GM12892 (cell line): ENCODE results near the gene STARD10.

Experiments used
- DNase-seq: peaks from one replicate; pipeline ENCODE4 v3.0.0; 2011; ENCODE audit not compliant: insufficient read length
- FAIRE-seq: peaks from 2 replicates; lab custom pipeline; 2011; peaks lifted over from hg19 to GRCh38; lab: Jason Lieb, UNC
- POLR2A ChIP-seq: IDR thresholded peaks from 2 replicates; pipeline ENCODE4 v1.6.1; 2011; ENCODE audit warnings: low read depth, low read length, control low read depth
- POLR2AphosphoS5 ChIP-seq: IDR thresholded peaks from 2 replicates; pipeline ENCODE4 v1.6.1; 2011; ENCODE audit warnings: low read depth, low read length, control low read depth
- TAF1 ChIP-seq: IDR thresholded peaks from 2 replicates; pipeline ENCODE4 v1.6.1; 2011; ENCODE audit warnings: low read depth, mild to moderate bottlenecking, control low read depth, low read length, borderline replicate concordance

STARD10 gene

DNA sequence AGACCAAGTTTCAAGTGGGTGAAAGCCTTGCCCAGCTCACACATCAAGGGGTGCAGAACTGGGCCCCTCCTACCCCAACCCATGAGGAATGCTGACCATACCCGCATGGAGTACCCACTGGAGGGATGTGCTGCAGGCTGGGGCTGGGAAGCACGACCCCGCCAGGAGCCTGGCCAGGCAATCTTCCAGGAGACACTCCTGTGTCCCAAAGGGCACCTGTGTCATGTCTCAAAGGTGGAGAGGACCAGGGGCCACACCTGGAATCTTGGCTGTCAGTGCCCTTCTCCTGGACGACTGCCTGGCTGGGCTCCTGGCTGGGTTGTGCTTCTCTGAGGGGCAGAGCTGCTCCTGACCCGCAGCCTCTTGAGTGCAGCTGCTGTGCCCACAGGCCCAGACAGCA lies 48.3 kb downstream of the STARD10 start:
- FAIRE-seq (no peak), DNase-seq (no peak)
- no peak for TF ChIP-seq TAF1
- no peak for TF ChIP-seq POLR2A
- TF ChIP-seq POLR2AphosphoS5: no peak

- no peak for TF ChIP-seq POLR2A
- no peak for TF ChIP-seq TAF1
- no peak for TF ChIP-seq POLR2AphosphoS5
- FAIRE-seq (no peak), DNase-seq (no peak)
These were observed 49.4 kb downstream of the STARD10 start for GRCh38 chr11:72744474-72744873.

GRCh38 chr11:72743321-72744221 lies 50.3 kb downstream of the STARD10 start:
- DNase-seq (no peak), FAIRE-seq (peak; percentile 97)
- no peak for TF ChIP-seq TAF1
- TF ChIP-seq POLR2A: no peak
- TF ChIP-seq POLR2AphosphoS5: no peak

DNA sequence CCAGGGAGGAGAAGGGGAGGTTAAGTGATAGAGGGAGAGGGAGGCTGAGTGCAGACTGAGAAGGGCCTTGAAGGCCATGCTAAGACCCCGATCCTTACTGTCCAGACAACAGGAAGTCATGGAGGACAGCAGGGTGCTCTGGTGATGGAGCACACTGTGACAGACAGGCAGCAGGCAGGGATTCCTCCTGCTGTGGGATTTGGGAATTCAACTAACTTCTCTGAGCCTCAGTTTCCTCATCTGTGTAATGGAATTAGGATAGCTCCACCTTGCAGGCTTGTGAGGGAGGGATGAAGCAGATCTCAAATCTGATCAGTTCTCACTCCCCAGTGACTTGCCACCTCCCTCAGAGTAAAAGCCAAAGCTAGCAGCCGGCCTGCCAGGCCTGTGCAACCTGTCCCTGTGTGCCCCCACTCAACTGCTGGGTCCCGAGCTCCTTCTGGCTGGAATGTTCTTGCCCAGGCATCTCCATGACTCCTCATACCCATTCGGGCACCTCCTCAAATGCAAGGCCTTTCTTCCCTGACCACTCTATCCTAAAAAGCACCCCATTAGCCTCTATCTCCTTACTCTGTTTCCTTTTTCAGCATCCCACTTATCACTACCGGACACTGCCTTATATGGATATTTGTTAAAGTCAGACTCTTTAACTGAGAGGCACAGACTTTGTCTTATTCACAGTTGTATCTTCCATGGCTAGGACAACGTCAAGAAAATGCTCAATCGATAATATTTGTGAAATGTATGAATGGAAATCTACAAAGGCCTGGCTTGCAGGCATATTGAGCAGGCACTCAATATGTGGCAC lies 51.1 kb downstream of the STARD10 start:
- TF ChIP-seq POLR2AphosphoS5: no peak
- TF ChIP-seq POLR2A: no peak
- TF ChIP-seq TAF1: no peak
- FAIRE-seq (no peak), DNase-seq (no peak)

- DNase-seq: no peak
- no peak for TF ChIP-seq POLR2AphosphoS5
- TF ChIP-seq POLR2A: no peak
- no peak for TF ChIP-seq TAF1
- peak; percentile 89 for FAIRE-seq
These were observed 51.9 kb downstream of the STARD10 start for GRCh38 chr11:72741849-72742512.

GRCh38 chr11:72741429-72741833 lies 52.4 kb downstream of the STARD10 start:
- no peak for DNase-seq
- peak; percentile 88 for FAIRE-seq
- TF ChIP-seq POLR2A: no peak; the same call in 1 of the 2 replicates
- TF ChIP-seq POLR2AphosphoS5: no peak
- TF ChIP-seq TAF1: no peak

DNA sequence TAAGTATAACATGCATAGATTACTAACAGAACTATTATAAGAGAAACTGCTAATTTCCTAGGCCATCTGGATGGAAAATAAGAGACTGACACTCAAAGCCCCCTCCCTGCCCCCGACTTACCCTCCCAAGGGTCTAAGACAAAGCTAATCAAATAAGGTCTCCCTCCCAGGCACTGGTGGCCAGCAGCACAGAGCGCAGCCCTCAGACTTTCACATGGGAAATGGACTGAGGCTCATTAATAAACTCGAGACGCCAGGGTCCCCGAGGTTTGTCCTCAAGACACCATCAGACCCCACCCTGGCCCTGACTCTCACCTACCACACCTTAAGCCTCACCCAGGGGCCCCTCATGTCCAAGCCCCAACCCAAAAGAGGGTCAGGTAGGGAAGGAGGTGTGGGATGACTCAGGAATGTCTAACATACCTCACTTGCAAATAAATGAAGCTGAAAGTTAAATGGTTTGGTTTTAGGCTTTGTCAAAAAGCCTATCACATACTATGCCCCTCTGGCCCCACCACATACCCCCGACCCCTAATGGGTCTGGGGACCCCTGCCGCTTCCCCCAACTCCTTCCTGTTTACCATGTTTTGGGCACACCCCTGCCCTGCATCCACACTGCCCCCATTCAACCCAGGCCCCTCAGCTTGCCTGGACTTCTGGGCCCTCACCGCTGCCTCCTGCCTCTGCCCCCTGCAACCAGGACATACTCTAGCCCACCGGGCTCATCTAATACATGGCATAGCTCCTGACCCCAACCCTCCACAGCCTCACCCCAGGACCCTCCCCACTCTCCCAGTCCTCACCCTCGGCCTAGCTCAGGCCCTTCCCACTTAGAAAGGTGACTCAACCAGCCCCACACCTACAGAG lies 53.1 kb downstream of the STARD10 start:
- DNase-seq (no peak), FAIRE-seq (no peak)
- TF ChIP-seq POLR2AphosphoS5: no peak

GRCh38 chr11:72740060-72740424 lies 53.8 kb downstream of the STARD10 start:
- DNase-seq: no peak
- TF ChIP-seq POLR2A (no peak), POLR2AphosphoS5 (no peak), TAF1 (no peak)
- FAIRE-seq: no peak

- no peak for DNase-seq
- FAIRE-seq: peak; percentile 90
- no peak for TF ChIP-seq POLR2A
- TF ChIP-seq TAF1: no peak
These were observed 54.4 kb downstream of the STARD10 start for GRCh38 chr11:72739240-72740059.
